HepG2 (cell line): ENCODE results near the gene GSTT2. TPM values are rescaled to one million over a fixed set of nuclear protein-coding genes. Genes with fewer than 3 reads are reported as not detected.

Experiments
- ARHGAP35 ChIP-seq: sonication (generic); formaldehyde crosslinking; IDR thresholded peaks from 2 replicates; pipeline ENCODE4 v1.9.0; 2022; ENCODE audit warnings: mild to moderate bottlenecking, inconsistent platforms, moderate library complexity, missing genetic modification reagents, borderline replicate concordance
- ATF4 ChIP-seq, 2 experiments: fragments of 450-650 bp in 1 of 2; sonication (generic) in 1 of 2; formaldehyde crosslinking; IDR thresholded peaks; 2 replicates each; pipeline versions ENCODE4 v1.5.0 to v1.8.0; 2020 to 2022; ENCODE audit warnings: mild to moderate bottlenecking in 1 of 2, missing genetic modification reagents in 1 of 2
- ELF3 ChIP-seq: IDR thresholded peaks from 2 replicates; pipeline ENCODE4 v1.6.1; 2016; ENCODE audit warnings: missing genetic modification reagents, missing compliant biosample characterization
- FOXC1 ChIP-seq: sonication (generic); formaldehyde crosslinking; IDR thresholded peaks from 2 replicates; pipeline ENCODE4 v1.8.0; 2022; ENCODE audit warnings: mild to moderate bottlenecking, missing genetic modification reagents, borderline replicate concordance
- HHEX ChIP-seq: IDR thresholded peaks from 2 replicates; pipeline ENCODE4 v1.6.1; 2016; ENCODE audit warnings: control low read depth
- HOXA9 ChIP-seq: sonication (generic); formaldehyde crosslinking; IDR thresholded peaks from 2 replicates; pipeline ENCODE4 v1.8.1; 2022; ENCODE audit warnings: missing genetic modification reagents, mild to moderate bottlenecking, moderate library complexity, borderline replicate concordance
- JUN ChIP-seq: sonication (generic); formaldehyde crosslinking; IDR thresholded peaks from 2 replicates; pipeline ENCODE4 v1.4.0; 2020; ENCODE audit warnings: mild to moderate bottlenecking, missing genetic modification reagents
- KDM2A ChIP-seq: sonication (generic); formaldehyde crosslinking; IDR thresholded peaks from 2 replicates; pipeline ENCODE4 v1.4.0; 2020; ENCODE audit warnings: low read depth, missing genetic modification reagents, borderline replicate concordance
- KLF16 ChIP-seq, 2 experiments: sonication (generic) in 1 of 2; formaldehyde crosslinking in 1 of 2; IDR thresholded peaks; 2 replicates each; pipeline versions ENCODE4 v1.6.1 to v1.8.0; 2016 to 2023; ENCODE audit warnings: missing genetic modification reagents in 2 of 2, missing compliant biosample characterization in 1 of 2
- MIER2 ChIP-seq: IDR thresholded peaks from 2 replicates; pipeline ENCODE4 v1.6.1; 2016; ENCODE audit warnings: missing biosample characterization, missing genetic modification reagents
- NFYC ChIP-seq: IDR thresholded peaks from 2 replicates; pipeline ENCODE4 v1.6.1; 2016; ENCODE audit warnings: missing genetic modification reagents, missing compliant biosample characterization
- PHF21A ChIP-seq: sonication (generic); formaldehyde crosslinking; IDR thresholded peaks from 2 replicates; pipeline ENCODE4 v1.5.0; 2020; ENCODE audit warnings: mild to moderate bottlenecking, missing genetic modification reagents
- TERF1 ChIP-seq: sonication (generic); formaldehyde crosslinking; IDR thresholded peaks from 2 replicates; pipeline ENCODE4 v1.8.0; 2022; ENCODE audit warnings: mild to moderate bottlenecking, missing genetic modification reagents, moderate library complexity
- TIGD3 ChIP-seq: sonication (generic); formaldehyde crosslinking; IDR thresholded peaks from 2 replicates; pipeline ENCODE4 v1.5.1; 2020; ENCODE audit warnings: mild to moderate bottlenecking, missing genetic modification reagents, borderline replicate concordance
- ZBTB42 ChIP-seq: sonication (generic); formaldehyde crosslinking; IDR thresholded peaks from 2 replicates; pipeline ENCODE4 v1.5.0; 2020; ENCODE audit warnings: mild to moderate bottlenecking, missing genetic modification reagents
- ZNF224 ChIP-seq: sonication (generic); formaldehyde crosslinking; IDR thresholded peaks from 2 replicates; pipeline ENCODE4 v1.5.0; 2020; ENCODE audit warnings: mild to moderate bottlenecking, missing genetic modification reagents
- ZNF615 ChIP-seq: sonication (generic); formaldehyde crosslinking; IDR thresholded peaks from 2 replicates; pipeline ENCODE4 v1.5.0; 2020; ENCODE audit warnings: mild to moderate bottlenecking, missing genetic modification reagents, borderline replicate concordance
- ZNF768 ChIP-seq: sonication (generic); formaldehyde crosslinking; IDR thresholded peaks from 2 replicates; pipeline ENCODE4 v1.4.0; 2020; ENCODE audit warnings: missing genetic modification reagents
- ZNF773 ChIP-seq: sonication (generic); formaldehyde crosslinking; IDR thresholded peaks from 2 replicates; pipeline ENCODE4 v1.4.0; 2020; ENCODE audit warnings: missing genetic modification reagents, borderline replicate concordance
- ZNF776 ChIP-seq: sonication (generic); formaldehyde crosslinking; IDR thresholded peaks from 2 replicates; pipeline ENCODE4 v1.4.0; 2020; ENCODE audit warnings: mild to moderate bottlenecking, missing genetic modification reagents
- polyA plus RNA-seq, 8 experiments: library from polyadenylated mRNA; depleted of rRNA in 3 of 8; stranded (reverse) in 7 of 8; unstranded in 1 of 8; fragments of >200 nt; fragmentation: Illumina TruSeq in 4 of 8; extraction: Trizol in 4 of 8; gene quantifications; 2 replicates each; pipeline versions ENCODE4 v1.2.1 to v1.2.3, GENCODE V29; 2011 to 2016; ENCODE audit warnings: low read depth in 4 of 8, missing spikeins in 1 of 8, mixed read lengths in 1 of 8; ENCODE audit not compliant: insufficient read depth in 1 of 8
- total RNA-seq, 5 experiments: library from RNA; depleted of rRNA; stranded (reverse); fragments of >200 nt; fragmentation: Illumina TruSeq; extraction: Trizol; gene quantifications; 2 replicates each; pipeline ENCODE4 v1.2.3, GENCODE V29; 2016; ENCODE audit warnings: low read depth in 1 of 5
- TF ChIP-seq, protein P1 (sequence below): sonication (generic); formaldehyde crosslinking; IDR thresholded peaks from 2 replicates; pipeline ENCODE4 v1.5.0; 2020; ENCODE audit warnings: missing genetic modification reagents
- TF ChIP-seq, protein P2 (sequence below): sonication (generic); formaldehyde crosslinking; IDR thresholded peaks from 2 replicates; pipeline ENCODE4 v1.4.0; 2020; ENCODE audit warnings: mild to moderate bottlenecking, missing genetic modification reagents
- TF ChIP-seq, protein P3 (sequence below): sonication (generic); formaldehyde crosslinking; IDR thresholded peaks from 2 replicates; pipeline ENCODE4 v1.8.1; 2023; ENCODE audit warnings: mild to moderate bottlenecking, inconsistent platforms, moderate library complexity, missing genetic modification reagents, borderline replicate concordance
- TF ChIP-seq, protein P4 (sequence below): sonication (generic); formaldehyde crosslinking; IDR thresholded peaks from 2 replicates; pipeline ENCODE4 v1.4.0; 2020; ENCODE audit warnings: missing genetic modification reagents

The GSTT2 gene
- total and polyA plus RNA-seq, 2 of the 13 experiments (the other 11 are each of a cell fraction or from before 2014, with no cell fraction given): not detected

DNA sequence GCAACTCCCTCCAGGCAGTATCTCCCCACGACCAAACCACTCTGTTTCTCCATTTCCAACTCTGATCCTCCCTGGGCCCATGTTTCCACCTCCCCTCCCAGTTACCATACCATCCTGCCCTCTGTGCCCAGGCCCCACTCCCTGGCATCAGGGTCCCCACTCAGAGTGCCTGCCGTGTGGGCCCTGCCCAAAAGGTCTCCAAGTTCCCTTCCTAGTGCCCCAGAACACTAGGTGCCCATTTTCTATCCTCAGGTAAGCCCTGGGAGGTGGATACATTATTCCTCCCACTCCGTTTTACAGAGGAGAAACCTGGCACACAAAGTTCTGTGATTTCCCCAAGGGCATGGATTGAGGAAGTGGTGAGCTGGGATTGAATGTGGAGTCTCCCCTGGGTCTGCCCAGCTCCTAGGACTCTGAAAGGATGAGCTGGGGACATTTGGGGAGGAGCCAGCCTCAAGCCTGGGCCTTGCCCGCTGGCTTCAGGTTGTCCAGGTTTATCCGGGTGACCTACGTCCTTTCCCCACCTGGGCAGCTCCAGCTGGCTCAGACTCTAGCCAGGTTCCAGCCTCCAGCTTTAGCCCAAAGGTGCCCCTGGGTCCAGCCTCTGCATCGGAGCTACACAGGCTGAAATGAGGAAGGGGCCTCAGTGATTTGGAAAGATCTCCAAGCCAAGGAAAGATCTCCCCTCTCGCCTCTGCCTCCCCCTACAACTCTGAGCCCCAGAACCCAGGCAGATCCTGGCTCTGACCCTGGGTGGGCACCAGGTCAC lies 27.5 kb downstream of the GSTT2 start (continued):
- TF ChIP-seq TERF1 (CRISPR knock-in tag) (no peak), KLF16 (CRISPR knock-in tag; IDR thresholded peaks at IDR 0.05) (no peak), HOXA9 (CRISPR knock-in tag) (no peak), ELF3 (CRISPR knock-in tag) (no peak), ZNF768 (no peak), ZNF615 (0 out of 2 replicates have a peak, but pooled peaks have one; percentile 44), ZNF776 (CRISPR knock-in tag) (no peak), ZNF224 (CRISPR knock-in tag) (0 out of 2 replicates have a peak, but pooled peaks have one; percentile 40), TIGD3 (no peak), HHEX (no peak), FOXC1 (no peak), ATF4 (CRISPR knock-in tag; IDR thresholded peaks at IDR 0.05) (no peak), MIER2 (no peak), ZNF773 (no peak), ZBTB42 (no peak), JUN (CRISPR knock-in tag) (no peak), ARHGAP35 (CRISPR knock-in tag) (no peak), NFYC (CRISPR knock-in tag) (no peak), PHF21A (CRISPR knock-in tag) (no peak), KDM2A (no peak)
- TF ChIP-seq, protein P1, sequence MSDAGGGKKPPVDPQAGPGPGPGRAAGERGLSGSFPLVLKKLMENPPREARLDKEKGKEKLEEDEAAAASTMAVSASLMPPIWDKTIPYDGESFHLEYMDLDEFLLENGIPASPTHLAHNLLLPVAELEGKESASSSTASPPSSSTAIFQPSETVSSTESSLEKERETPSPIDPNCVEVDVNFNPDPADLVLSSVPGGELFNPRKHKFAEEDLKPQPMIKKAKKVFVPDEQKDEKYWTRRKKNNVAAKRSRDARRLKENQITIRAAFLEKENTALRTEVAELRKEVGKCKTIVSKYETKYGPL: no peak
- TF ChIP-seq, protein P2, sequence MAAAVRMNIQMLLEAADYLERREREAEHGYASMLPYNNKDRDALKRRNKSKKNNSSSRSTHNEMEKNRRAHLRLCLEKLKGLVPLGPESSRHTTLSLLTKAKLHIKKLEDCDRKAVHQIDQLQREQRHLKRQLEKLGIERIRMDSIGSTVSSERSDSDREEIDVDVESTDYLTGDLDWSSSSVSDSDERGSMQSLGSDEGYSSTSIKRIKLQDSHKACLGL (CRISPR knock-in tag): no peak
- TF ChIP-seq, protein P3, sequence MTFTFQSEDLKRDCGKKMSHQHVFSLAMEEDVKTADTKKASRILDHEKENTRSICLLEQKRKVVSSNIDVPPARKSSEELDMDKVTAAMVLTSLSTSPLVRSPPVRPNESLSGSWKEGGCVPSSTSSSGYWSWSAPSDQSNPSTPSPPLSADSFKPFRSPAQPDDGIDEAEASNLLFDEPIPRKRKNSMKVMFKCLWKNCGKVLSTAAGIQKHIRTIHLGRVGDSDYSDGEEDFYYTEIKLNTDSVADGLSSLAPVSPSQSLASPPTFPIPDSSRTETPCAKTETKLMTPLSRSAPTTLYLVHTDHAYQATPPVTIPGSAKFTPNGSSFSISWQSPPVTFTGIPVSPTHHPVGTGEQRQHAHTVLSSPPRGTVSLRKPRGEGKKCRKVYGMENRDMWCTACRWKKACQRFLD: no peak
- TF ChIP-seq, protein P4, sequence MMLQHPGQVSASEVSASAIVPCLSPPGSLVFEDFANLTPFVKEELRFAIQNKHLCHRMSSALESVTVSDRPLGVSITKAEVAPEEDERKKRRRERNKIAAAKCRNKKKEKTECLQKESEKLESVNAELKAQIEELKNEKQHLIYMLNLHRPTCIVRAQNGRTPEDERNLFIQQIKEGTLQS (CRISPR knock-in tag): no peak
